A204.1 (cell line): ENCODE measurements around the gene SMIM13.
A peak's percentile ranks its signal among the peaks of the same experiment; 100 is the strongest.

ENCODE experiments used
- FAIRE-seq: peaks from 2 replicates; lab custom pipeline; 2012; peaks lifted over from hg19 to GRCh38; lab: Jason Lieb, UNC

SMIM13 gene

GRCh38 chr6:11093626-11094410, at the start of gene SMIM13:
SMIM13 (plus strand) TSS chr6:11093834; CDS start chr6:11094314, 480 bp downstream.
- peak; percentile 66 for FAIRE-seq

DNA sequence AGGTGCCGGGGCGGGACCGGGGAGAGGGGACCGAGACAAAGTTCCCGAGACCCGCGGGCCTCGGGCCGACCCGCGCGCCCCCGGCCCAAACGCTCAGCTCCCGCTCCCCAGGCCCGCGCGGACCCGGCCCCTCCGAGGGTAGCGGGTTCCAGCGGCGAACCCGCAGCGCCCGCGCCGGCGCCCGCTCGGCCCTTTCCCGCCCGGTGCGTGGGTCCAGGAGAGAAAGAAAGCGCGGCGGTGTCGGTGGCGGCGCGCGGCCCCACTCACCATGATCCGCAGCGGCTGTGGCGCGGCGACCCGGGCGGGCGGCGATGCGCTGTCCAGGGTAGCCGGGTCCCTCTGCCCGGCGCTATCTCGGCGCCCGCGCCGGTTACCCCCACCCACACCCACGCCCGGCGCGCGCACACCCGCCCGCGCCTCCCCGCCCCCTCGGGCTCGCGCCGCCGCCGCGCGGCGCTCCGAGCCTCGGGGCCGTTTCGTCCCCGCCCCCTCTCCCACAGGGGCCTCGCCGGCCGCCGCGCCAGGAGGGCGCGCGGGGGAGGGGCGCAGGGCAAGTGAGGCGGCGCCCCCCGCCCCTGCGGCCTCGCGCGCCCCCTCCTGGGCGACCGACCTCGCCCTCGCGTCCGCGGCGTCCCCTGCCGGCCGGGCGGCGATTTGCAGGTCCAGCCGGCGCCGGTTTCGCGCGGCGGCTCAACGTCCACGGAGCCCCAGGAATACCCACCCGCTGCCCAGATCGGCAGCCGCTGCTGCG, 49.5 kb upstream of the SMIM13 start, which contains the start of gene ELOVL2:
TSS of gene ELOVL2 (minus strand) at position 345 of the 751 bp plus-strand sequence. CDS start at position 270, 75 bp downstream.
- FAIRE-seq, result no peak

GRCh38 chr6:11044712-11045167, 48.9 kb upstream of the SMIM13 start:
- no peak for FAIRE-seq

DNA sequence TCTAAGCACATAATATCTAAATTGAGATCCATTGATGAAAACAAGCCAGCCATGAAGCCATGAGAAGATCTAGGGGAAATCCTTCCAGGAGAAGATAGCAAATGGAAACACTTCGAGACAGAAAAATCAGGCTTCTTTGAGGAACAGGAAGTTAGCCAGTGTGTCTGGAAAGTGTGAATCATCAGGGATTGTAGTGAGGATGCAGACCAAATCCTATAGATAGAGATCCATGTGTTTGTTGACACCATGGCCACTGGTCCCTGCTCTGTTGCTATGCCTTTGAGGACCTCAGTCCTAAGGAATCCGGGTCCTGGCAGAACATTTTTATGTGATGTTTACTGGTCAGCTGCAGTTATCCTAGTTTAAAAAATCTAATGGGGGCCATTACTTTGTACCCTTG, 42.9 kb upstream of the SMIM13 start:
- no peak for FAIRE-seq

- no peak for FAIRE-seq
These were observed 40.3 kb upstream of the SMIM13 start for GRCh38 chr6:11053307-11053706.

DNA sequence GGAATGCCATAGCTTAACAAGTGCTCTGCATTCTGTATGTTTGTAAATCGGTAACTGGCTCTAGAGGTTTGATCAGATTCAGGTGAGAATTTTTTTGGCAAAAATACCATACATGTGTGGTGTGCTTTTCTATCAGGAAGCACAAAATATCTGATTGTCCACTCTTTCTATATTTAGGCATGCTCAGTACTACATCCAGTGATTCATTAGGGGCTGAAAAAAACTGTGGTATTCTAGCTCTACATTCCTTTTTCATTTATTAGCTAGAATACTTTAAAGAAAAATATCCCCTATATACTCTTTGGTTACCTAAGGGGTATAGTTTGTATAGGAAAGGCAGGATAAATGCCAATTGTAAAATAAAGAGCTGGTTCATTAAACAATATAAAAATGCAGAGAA, 38.9 kb upstream of the SMIM13 start:
- FAIRE-seq, result no peak

DNA sequence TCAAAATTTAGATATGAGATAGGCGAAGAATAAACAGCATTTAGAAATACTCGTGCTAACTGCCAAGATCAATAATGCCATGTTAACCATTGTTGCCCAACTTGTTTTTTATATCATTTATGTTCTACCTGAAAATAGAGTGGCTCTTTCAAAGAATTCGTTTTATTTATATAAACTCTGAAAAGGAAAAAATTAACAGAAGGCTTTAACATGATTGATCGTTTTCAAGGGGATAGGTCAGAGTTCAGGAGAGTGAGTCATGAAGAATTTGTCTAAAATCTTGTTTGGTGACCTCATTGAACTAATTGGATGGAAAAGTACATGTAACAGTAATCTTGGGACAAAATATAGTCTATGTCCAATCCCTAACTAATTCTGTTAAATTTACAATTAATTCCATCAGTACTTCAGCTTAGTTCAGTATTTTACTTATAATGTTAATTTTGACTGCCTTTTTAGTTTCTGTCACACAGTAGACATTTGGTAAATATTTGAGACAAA, 38.5 kb upstream of the SMIM13 start:
- FAIRE-seq, result no peak

GRCh38 chr6:11056871-11057270, 36.8 kb upstream of the SMIM13 start:
- no peak for FAIRE-seq

DNA sequence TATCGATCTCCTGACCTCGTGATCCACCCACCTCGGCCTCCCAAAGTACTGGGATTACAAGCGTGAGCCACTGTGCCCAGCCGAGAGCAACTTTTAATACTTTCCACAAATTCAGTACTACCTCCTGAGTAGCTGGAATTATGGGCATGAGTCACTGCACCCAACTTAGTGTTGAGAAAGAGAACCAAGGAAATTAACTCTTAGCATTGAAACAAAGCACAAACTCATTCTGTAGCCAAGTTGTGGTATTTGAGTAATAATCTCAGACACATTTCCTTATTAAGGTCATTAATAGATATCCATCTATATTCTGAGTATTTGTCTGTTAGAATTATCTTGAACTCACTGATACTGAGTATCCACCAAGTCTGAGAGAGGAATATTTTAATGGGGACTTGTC, 35.2 kb upstream of the SMIM13 start:
- FAIRE-seq, result no peak

- FAIRE-seq, result peak; percentile 25
These were observed 31.6 kb upstream of the SMIM13 start for GRCh38 chr6:11062083-11062482.

DNA sequence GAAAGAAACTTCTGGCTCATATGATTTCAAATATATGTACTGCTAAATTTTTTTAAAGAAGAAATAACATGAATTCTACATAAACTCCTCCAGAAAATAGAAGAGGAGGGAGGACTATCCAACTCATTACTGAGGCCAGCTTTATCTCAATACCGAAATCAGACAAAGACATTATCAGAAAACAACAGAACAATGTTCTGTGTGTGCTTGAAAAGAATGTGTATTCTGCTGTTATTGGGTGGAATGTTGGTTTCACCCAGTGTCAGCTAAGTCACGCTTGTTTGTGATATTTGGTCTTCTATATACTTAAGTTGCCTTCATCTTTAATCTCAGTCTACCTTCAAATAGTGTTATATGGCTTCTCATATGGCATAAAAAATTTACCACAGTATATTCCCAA, 30.9 kb upstream of the SMIM13 start:
- no peak for FAIRE-seq

DNA sequence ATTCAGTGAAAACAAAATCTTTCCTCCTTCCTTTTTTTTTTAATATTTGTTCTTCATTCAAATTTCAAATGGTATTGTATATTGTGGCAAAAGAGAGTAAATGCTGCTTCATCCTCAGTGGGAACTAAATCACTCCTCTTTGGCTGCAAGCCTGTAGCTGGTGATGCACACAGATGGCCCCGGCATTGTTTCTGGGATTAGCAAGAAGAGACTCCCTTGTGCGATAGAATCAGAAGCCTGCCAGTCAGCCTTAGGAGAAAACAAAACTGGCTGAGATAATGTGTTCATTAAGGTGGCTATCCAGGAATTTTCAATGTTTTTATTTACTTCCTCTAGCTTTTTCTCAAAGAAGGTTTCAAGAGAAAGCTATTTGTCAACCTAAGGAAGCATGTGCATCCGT, 28.8 kb upstream of the SMIM13 start:
- no peak for FAIRE-seq

GRCh38 chr6:11065436-11066202, 28.0 kb upstream of the SMIM13 start:
- FAIRE-seq, result no peak

DNA sequence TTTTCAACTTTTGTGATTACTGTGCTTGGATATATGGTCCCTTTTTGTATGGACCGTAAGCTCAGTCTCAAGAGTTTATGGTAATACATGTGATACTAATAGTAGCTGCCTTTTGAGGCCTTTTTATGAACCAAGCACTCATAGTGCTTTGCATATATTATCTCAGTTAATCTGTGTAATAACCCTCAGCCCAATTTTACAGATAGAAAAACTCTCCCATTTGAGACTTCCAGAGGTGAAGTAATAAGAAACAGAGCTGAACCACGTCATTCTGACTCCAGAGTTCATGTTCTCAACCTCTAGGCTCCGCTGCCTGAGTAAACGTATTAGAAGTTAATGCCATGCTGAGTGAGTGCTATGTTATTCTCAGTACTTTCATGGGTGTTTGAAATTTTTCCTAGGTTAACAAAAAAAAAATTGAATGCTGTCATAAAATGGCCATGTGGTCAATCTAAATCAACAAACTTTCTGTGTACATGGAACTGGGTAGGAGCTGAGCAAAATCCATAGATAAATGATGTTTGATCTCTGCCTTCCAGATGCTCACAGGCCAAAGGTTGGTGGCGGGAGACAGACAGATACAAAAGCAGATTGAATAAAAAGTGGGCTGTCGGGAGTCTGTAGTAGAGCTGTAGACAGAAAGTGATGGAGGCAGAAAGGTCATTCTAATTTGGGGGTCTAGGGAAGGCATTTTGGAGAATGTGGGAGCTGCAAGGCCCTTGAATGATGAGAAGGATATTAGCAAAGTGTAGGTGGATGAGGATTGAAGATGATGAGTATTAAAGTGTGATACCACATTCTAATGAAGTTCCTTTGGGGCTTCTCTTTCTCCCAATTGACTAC, 26.9 kb upstream of the SMIM13 start:
- FAIRE-seq, result no peak

- no peak for FAIRE-seq
These were observed 26.3 kb upstream of the SMIM13 start for GRCh38 chr6:11067348-11067747.

DNA sequence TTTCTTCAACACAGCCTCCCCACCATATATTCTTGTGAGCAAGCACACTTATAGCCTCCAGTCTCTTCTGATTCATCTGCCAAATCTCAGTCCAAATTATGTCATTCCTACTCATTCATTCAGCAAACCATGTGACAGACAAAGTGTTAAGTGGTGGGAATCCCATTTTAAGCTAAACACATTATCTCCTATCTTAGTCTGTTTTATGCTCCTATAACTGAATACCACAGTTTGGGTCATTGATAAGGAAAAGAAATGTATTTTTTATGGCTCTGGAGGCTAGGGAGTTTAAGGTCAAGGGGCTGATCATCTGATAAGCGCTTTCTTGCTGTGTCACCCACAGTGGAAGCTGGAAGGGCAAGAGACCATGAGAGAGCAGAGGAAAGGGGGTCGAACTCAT, 23.9 kb upstream of the SMIM13 start:
- no peak for FAIRE-seq

- no peak for FAIRE-seq
These were observed 21.5 kb upstream of the SMIM13 start for GRCh38 chr6:11072101-11072500.

DNA sequence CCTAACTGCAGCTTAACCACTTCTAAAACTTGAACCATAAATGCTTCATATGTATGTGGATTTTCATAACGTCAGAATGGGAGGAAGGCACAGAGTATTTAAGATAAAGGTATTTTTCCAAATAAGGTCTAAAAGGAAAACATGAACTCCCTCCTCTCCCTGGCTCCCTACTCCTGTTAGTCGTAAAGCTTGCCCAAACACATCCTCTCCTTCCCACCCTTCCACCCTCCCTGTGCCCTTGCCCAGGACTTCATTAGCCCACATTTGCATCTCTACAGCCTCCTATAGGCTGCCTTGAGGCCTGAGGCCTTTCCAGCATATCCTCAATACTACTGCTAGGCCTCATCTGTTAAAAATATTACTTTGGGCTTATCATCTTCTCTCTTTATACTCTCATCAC, 17.1 kb upstream of the SMIM13 start:
- no peak for FAIRE-seq

DNA sequence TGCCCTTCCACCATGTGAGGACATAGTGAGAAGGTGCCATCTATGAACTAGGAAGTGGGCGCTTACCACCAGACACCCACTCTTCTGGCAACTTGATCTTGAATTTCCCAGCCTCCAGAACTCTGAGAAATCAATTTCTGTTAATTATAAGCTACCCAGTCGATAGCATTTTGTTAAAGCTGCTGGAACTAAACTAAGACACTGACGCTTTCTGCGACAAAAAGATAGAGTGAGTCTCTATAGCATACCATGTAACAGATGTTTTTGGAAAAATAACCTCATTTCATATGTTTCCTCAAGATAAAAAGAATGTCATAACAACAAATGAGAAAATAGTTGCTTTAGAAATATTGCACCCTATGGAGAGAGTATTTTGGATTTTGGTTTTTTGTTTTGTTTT, 15.4 kb upstream of the SMIM13 start:
- FAIRE-seq, result no peak

- FAIRE-seq, result no peak
These were observed 13.3 kb upstream of the SMIM13 start for GRCh38 chr6:11080296-11080695.

GRCh38 chr6:11083491-11083890, 10.1 kb upstream of the SMIM13 start:
- FAIRE-seq, result no peak

- no peak for FAIRE-seq
These were observed 9.7 kb upstream of the SMIM13 start for GRCh38 chr6:11083956-11084355.
